Central memory CD4-positive, alpha-beta T cell (primary cell): ENCODE data around the gene MIA.
"Not testable (repeated sequence)": the region's sequence is repeated elsewhere in the genome, so short reads cannot be mapped to it uniquely, and the experiment has no call there.

Experiments used
- DNase-seq: peaks from one replicate; pipeline ENCODE4 v3.0.0; 2022
- total RNA-seq, 3 experiments: gene quantifications; one replicate each; lab custom pipeline; 2026; lab: John Stamatoyannopoulos, UW

The MIA gene
- 0 to 0.33 (median 0) reads per million in 3 experiments for total RNA-seq

GRCh38 chr19:40774916-40775631, at the start of gene MIA:
MIA (plus strand) TSS chr19:40775521; CDS start chr19:40775543, 22 bp downstream.
- DNase-seq = no peak

- no peak for DNase-seq
Observed at GRCh38 chr19:40726279-40726678, 49.0 kb upstream of the MIA start.

DNA sequence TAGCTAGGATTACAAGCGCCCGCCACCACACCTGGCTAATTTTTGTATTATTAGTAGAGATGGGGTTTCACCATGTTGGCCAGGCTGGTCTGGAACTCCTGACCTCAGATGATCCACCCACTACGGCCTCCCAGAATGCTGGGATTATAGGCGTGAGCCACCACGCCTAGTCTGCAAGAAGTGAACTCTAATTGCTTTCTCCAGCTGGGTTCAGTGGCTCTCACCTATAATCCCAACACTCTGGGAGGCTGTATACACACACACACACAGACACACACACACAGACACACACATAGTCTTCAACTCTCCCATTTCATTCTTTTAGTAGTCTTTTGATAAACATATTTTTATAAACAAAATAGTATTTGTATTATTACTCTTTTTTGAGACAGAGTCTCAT, 45.3 kb upstream of the MIA start:
- not testable (repeated sequence) for DNase-seq

DNA sequence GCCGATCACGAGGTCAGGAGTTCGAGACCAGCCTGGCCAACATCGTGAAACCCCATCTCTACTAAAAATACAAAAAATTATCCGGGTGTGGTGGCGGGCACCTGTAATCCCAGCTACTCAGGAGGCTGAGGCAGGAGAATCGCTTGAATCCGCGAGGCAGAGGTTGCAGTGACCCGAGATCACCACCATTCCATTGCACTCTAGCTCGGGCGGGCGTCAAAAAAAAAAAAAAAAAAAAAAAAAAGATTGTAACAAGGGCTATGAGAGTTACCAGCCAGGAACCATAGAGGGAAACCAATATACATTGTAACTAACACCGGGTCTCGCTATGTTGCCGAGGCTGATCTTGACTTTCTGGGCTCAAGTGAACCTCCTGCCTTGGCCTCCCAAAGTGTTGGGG, 43.0 kb upstream of the MIA start:
- not testable (repeated sequence) for DNase-seq

GRCh38 chr19:40733149-40733548, 42.2 kb upstream of the MIA start:
- DNase-seq = no peak

DNA sequence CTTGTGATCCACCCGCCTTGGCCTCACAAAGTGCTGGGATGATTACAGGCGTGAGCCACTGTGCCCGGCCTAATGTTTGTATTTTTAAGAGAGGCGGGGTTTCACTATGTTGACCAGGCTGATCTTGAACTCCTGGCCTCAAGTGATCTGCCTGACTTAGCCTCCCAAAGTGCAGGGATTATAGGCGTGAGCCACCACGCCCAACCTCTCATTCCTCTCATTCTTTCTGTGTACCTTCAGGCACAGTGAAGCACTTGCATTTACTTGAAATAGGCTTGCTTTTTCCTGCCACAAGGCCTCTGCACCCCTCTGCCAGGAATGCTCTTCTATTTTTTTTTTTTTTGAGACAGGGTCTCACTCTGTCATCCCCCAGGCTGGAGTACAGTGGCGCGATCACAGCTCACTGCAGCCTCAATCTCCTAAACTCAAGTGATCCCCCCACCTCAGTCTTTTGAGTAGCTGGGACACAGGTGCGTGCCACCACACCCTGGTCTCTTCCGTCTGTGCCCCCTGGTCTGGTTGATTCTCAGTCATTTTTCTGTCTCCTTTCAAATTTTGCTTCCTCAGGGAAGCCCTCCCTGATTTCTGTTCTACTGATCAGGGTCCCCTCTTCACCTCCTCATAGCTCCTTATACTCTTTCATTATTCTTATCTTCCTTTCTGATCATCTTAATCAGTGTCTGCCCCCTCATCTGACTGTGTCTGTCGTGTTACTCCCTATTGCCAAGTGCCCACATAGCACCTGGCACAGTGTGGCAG, 40.1 kb upstream of the MIA start:
- no peak for DNase-seq

DNA sequence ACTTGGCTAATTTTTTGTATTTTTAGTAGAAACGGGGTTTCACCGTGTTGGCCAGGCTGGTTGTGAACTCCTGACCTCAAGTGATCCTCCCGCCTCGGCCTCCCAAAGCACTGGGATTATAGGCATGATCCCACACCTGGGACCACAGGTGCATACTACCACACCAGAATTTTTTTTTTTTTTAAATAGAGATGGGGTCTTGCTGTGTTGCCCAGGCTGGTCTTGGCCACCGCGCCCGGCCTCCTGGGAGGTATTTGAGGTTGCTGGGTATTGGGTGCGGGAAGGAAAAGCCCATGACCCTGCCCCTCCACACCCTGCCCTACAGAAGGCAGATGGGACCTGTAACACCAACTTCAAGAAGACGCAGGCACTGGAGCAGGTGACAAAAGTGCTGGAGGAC, 38.7 kb upstream of the MIA start:
- DNase-seq = no peak

DNA sequence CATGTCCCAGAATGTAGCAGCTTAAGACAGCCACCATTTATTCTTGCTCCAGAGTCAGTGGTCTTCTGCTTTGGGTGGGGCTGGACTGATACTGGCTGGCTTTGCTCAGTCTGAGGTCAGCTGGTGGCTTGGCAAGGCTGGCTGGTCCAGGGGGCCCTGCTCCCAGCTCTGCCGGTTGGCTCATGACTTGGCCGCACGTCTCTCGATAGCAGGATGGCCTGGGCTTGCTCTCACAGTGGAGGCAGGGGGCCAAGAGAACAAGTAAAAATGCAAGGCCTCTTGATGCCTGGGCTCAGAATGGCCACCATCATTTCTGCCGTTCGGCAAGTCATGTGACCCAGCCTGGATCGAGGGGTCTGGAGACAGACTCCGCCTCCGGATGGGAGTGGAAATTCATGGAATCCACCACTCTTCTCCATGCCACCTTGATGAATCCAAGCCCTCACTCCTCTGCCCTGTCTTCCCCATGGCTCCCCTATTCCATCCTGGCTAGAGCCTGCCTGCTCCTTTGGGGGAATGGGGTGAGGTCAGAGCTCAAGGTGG, 38.1 kb upstream of the MIA start:
- DNase-seq = no peak

DNA sequence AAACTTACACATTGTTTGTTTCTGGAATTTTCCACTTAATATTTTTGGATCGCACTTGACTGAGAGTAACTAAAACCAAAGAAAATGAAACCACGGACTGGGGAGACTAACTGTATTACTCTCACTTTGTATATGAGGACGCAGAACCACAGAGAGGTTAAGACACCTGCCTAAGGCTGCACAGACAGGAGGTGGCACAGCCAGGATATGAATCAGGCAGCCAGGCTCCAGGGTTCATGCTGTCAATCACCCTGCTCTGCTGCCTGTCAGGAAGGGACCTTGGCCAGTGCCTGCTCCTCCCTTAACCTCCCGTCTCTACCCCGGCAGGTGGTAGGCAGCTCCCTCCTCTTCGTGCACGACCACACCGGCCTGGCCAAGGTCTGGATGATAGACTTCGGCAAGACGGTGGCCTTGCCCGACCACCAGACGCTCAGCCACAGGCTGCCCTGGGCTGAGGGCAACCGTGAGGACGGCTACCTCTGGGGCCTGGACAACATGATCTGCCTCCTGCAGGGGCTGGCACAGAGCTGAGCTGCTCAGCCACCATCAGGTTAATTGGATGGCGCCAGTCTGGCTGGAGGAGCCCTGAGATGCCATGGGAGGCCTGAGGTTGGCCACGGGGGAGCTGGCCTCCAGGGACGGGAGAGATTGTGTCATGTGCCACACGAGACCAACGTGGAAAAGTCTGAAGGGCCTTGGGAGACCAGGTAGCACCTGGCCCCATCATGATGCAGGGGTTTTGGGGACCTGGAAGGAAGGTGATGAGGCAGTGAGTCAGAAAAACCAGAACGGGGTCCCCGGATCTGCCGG, 36.1 kb upstream of the MIA start:
- no peak for DNase-seq

DNA sequence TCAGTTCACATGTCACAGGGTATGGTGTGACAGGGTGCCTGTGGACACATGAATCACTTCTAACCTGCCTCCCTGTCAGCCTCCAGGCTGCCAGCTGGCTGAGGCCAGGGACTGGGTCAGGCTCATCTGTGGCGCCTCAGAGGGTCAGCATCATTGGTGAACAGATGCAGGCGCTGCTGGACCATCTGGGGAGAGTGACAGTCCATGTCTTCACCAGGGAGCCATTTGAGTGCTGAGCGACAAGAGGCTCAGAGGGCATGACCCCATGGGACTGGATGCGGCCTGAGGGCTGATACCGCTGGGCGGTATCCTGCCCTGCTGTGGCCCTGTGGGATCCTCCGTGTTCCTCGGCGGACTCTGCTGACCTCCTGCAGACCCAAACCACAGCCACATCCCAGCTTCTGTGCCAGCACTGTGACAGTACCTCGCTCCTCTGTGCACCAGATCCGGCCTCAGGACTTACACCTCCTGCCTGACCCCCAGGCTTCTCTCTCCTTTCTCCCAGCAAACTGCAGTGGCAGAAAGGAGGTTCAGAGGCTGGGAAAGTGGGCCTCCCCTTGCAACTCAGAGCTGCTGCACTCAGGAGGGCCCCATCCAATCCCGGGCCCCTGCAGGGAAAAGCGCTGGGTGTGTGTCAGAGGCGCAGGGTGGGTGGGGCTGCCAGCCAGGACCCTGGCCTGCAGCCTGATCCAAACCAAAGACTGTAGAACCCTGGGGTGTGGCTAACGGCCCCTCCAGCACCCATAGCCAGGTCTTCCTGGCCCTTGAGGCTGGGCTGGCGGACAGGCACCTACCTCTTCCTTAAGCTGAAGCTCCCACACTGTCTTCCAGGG, 35.2 kb upstream of the MIA start:
- no peak for DNase-seq

- DNase-seq = no peak
Observed at GRCh38 chr19:40740747-40741146, 34.6 kb upstream of the MIA start.

DNA sequence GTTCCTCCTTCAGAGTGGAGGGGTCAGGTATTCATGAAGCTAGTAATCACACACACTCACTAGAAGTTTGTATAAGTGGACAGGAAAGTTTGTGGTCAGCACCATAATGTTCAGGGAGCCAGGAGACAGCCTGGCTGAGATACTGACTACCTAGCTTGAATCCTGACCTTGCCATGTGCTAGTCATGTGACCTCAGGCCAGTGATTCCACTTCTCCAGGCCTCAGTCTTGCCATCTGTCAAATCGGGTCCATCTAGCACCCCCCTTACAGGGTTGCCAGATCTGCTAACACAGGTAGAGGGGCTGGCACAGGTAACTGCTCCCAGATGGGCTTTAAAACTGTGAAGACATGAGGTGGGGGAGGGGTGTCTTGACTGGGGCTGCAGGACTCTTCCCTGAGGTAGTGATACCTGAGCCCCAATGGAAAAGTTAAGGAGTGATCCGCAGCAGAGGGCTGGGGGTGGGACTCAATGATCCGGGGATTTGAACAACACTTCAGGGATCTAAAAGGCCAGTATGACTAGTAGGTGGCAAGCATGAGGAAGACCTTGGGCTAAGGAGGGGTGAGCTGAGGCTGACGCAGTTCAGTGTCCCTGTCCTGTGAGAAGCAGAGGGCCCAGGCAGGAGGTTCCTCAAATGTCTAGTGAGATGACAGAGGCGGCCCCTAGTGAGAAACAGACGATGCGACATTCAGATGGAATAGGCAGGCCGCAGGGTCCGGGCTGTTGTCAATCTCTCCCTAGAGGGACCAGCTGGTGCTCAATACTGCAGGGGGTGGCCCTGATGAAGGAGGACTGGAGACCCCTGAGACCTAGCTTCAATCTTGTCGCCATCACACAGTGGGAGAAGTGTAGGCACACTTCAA, 33.6 kb upstream of the MIA start:
- DNase-seq = no peak

GRCh38 chr19:40742477-40742876, 32.8 kb upstream of the MIA start:
- no peak for DNase-seq

DNA sequence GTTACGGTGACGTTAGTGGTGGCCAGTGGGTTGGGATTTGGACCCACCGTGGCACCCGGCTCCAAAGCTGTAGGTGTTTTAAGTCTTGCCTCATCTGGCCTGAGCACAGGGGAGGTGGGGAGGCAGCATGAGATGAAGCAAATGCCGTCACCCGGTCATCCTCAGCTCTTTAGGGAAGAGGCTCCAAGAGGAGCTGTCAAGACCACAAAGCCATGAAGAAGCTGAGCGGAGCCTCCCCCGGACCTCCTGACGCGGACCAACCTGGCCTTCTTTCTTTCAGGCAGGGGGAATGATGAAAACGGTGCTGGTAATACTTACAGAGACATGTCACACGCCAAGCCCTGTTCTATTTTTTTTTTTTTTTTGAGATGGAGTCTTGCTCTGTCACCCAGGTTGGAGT, 32.4 kb upstream of the MIA start:
- no peak for DNase-seq

DNA sequence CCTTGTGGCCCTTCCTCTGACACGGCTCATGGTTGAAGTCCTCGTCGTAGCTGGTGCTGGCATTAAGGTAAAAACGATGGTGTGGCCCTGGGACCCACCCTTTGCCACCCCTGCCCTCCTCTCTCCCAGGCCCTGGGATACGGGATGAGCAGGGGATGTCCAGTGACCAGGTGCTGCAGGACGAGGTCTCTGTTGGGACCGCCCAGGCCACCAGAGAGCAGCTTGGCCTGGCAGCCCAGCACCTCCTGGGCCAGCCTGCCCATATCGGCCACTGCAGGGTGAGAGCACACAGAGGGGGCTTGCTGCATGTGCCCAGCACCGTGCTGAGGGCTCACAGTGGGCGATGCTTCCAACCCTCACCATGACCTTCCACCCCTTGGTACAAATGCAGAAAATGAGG, 31.4 kb upstream of the MIA start:
- no peak for DNase-seq

- no peak for DNase-seq
Observed at GRCh38 chr19:40744554-40745401, 30.5 kb upstream of the MIA start.

DNA sequence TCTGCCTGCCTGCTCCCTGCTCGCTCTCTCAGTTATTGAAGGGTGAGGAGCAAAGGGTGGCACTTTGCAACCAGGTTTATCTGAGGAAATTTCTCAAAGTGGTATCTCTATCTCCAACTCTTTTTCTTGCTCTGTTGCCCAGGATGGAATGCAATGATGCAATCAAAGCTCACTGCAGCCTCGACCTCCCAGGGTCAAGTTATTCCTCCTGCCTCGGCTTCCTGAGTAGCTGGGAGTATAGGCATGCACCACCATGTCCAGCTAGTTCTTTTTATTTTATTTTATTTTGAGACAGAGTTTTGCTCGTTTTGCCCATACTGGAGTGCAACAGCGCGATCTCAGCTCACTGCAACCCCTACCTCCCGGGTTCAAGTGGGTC, 29.9 kb upstream of the MIA start:
- no peak for DNase-seq

GRCh38 chr19:40747536-40747935, 27.8 kb upstream of the MIA start:
- DNase-seq = no peak

GRCh38 chr19:40750058-40750873, 25.1 kb upstream of the MIA start, which contains the start of gene ACTMAP:
ACTMAP (minus strand) TSS chr19:40750477; CDS start chr19:40749803, 674 bp downstream.
- DNase-seq = peak; percentile 100
